WTC11 (cell line): Measurements from ENCODE around the gene THBD. TPM values are rescaled to one million over a fixed set of nuclear protein-coding genes. Genes with fewer than 3 reads are reported as not detected.

Experiments used
- ATAC-seq: fragments of 200-7000 bp; cut with Tn5 transposase; 2 replicates; pipeline ENCODE4 v1.10.0; 2021; ENCODE audit warnings: mild to moderate bottlenecking, moderate library complexity
- CTCF ChIA-PET: fragments of 300-600 bp; sonication (Branson Sonifier 250); formaldehyde crosslinking; loops from one replicate; lab custom pipeline; 2021; ENCODE audit warnings: antibody characterized with exemption; lab: Charles Lee
- POLR2A ChIA-PET: fragments of 350-600 bp; sonication (Branson Sonifier 250); formaldehyde crosslinking; loops from one replicate; lab custom pipeline; 2021; ENCODE audit warnings: antibody characterized with exemption; lab: Charles Lee
- DNase-seq: peaks from one replicate; pipeline ENCODE4 v3.0.0; 2021; ENCODE audit warnings: low spot score
- H3K27ac Mint-ChIP-seq: 2 replicates; pipeline ENCODE4 v1.8.0; 2021; ENCODE audit warnings: mixed read lengths
- H3K27me3 Mint-ChIP-seq: 2 replicates; pipeline ENCODE4 v1.8.0; 2021; ENCODE audit warnings: low read depth, mild to moderate bottlenecking, moderate library complexity, mixed read lengths
- H3K36me3 Mint-ChIP-seq: 2 replicates; pipeline ENCODE4 v1.8.0; 2021; ENCODE audit warnings: mixed read lengths
- H3K4me1 Mint-ChIP-seq: 2 replicates; pipeline ENCODE4 v1.8.0; 2022; ENCODE audit warnings: mixed read lengths
- H3K4me3 Mint-ChIP-seq: 2 replicates; pipeline ENCODE4 v1.8.0; 2021; ENCODE audit warnings: mild to moderate bottlenecking, moderate library complexity, mixed read lengths
- H3K9me3 Mint-ChIP-seq: 2 replicates; pipeline ENCODE4 v1.8.0; 2021; ENCODE audit warnings: mixed read lengths
- AFF4 ChIP-seq: sonication (generic); formaldehyde crosslinking; IDR thresholded peaks from 2 replicates; pipeline ENCODE4 v1.8.1; 2023; ENCODE audit warnings: mild to moderate bottlenecking, missing genetic modification reagents, borderline replicate concordance
- CREM ChIP-seq: sonication (generic); formaldehyde crosslinking; IDR thresholded peaks from 2 replicates; pipeline ENCODE4 v1.8.1; 2022; ENCODE audit warnings: mild to moderate bottlenecking, missing genetic modification reagents, moderate library complexity
- ERG ChIP-seq: fragments of 250-450 bp; sonication (Bioruptor Pico); IDR thresholded peaks from 2 replicates; pipeline ENCODE4 v1.8.0; 2021; ENCODE audit warnings: mild to moderate bottlenecking
- FOXP1 ChIP-seq: sonication (generic); formaldehyde crosslinking; IDR thresholded peaks from 2 replicates; pipeline ENCODE4 v1.8.0; 2022; ENCODE audit warnings: missing genetic modification reagents, mild to moderate bottlenecking, moderate library complexity, borderline replicate concordance
- MXD4 ChIP-seq: fragments of 250-450 bp; sonication (Bioruptor Pico); IDR thresholded peaks from 2 replicates; pipeline ENCODE4 v1.8.0; 2021; ENCODE audit warnings: mild to moderate bottlenecking, moderate library complexity, borderline replicate concordance
- MYBL2 ChIP-seq: sonication (generic); formaldehyde crosslinking; IDR thresholded peaks from 2 replicates; pipeline ENCODE4 v1.8.1; 2023; ENCODE audit warnings: mild to moderate bottlenecking, moderate library complexity, missing genetic modification reagents
- SMAD4 ChIP-seq: sonication (generic); formaldehyde crosslinking; IDR thresholded peaks from 2 replicates; pipeline ENCODE4 v1.8.0; 2022; ENCODE audit warnings: mild to moderate bottlenecking, missing genetic modification reagents
- SOX15 ChIP-seq: fragments of 250-450 bp; sonication (Bioruptor Pico); IDR thresholded peaks from 2 replicates; pipeline ENCODE4 v1.9.0; 2021; ENCODE audit warnings: mild to moderate bottlenecking
- TP53 ChIP-seq: sonication (generic); formaldehyde crosslinking; IDR thresholded peaks from 2 replicates; pipeline ENCODE4 v1.8.1; 2023; ENCODE audit warnings: mild to moderate bottlenecking, missing genetic modification reagents
- ZBTB21 ChIP-seq: sonication (generic); formaldehyde crosslinking; IDR thresholded peaks from 2 replicates; pipeline ENCODE4 v1.8.1; 2023; ENCODE audit warnings: mild to moderate bottlenecking, missing genetic modification reagents, borderline replicate concordance
- ZNF121 ChIP-seq: sonication (generic); formaldehyde crosslinking; IDR thresholded peaks from 2 replicates; pipeline ENCODE4 v1.8.0; 2023; ENCODE audit warnings: missing genetic modification reagents
- ZNF317 ChIP-seq: sonication (generic); formaldehyde crosslinking; IDR thresholded peaks from 2 replicates; pipeline ENCODE4 v1.8.1; 2023; ENCODE audit warnings: low read depth, mild to moderate bottlenecking, moderate library complexity, missing genetic modification reagents, borderline replicate concordance
- total RNA-seq: library from RNA; stranded (reverse); gene quantifications from 3 replicates; pipeline ENCODE4 v1.2.3, GENCODE V29; 2021
- TF ChIP-seq, protein P1 (sequence below): fragments of 200-600 bp; IDR thresholded peaks from 2 replicates; pipeline ENCODE4 v1.8.0; 2022; ENCODE audit warnings: antibody characterized with exemption

Gene THBD
- total RNA-seq, 1 experiment from 2014 or later: 1.0 TPM

GRCh38 chr20:23022849-23023248 is 26.6 kb downstream of the THBD start (continued):
- TF ChIP-seq, protein P1, sequence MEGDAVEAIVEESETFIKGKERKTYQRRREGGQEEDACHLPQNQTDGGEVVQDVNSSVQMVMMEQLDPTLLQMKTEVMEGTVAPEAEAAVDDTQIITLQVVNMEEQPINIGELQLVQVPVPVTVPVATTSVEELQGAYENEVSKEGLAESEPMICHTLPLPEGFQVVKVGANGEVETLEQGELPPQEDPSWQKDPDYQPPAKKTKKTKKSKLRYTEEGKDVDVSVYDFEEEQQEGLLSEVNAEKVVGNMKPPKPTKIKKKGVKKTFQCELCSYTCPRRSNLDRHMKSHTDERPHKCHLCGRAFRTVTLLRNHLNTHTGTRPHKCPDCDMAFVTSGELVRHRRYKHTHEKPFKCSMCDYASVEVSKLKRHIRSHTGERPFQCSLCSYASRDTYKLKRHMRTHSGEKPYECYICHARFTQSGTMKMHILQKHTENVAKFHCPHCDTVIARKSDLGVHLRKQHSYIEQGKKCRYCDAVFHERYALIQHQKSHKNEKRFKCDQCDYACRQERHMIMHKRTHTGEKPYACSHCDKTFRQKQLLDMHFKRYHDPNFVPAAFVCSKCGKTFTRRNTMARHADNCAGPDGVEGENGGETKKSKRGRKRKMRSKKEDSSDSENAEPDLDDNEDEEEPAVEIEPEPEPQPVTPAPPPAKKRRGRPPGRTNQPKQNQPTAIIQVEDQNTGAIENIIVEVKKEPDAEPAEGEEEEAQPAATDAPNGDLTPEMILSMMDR: no peak
- TF ChIP-seq ZBTB21 (CRISPR knock-in tag) (no peak), MYBL2 (CRISPR knock-in tag) (no peak), FOXP1 (CRISPR knock-in tag) (no peak), CREM (CRISPR knock-in tag) (no peak)

- Mint-ChIP-seq H3K4me3 (no peak overlapping the region), H3K27me3 (no peaks in the 10 kb centered on the region), H3K27ac (no peak overlapping the region), H3K36me3 (no peaks in the 10 kb centered on the region), H3K9me3 (no peaks in the 10 kb centered on the region), H3K4me1 (peaks cover 17% of the 10 kb centered on the region)
- POLR2A ChIA-PET: no interaction called here
- CTCF ChIA-PET: no interaction called here
- no peak for ATAC-seq
- DNase-seq: no peak
- TF ChIP-seq SMAD4 (no peak), ZNF317 (CRISPR knock-in tag) (no peak)
These were observed 27.5 kb downstream of the THBD start for GRCh38 chr20:23021951-23022350.

DNA sequence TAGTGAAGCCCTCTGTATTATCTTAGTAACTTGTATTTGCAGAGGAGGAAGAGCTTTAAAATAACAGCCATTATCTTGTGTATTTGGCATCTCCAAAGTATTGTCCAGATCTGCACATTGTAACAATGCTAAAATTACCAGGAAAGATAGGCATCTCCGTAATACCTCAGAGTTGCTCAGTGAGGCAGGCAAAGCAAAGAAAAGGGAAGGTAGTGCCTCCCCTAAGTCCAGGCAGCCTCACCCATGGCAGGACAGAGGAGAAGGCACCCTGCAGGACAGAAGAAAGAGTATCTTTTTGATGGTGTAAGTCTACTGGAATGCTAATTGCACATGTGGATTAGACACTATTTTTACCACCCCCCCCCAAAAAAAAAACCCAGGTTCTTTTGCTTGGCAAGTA is 27.9 kb downstream of the THBD start:
- ATAC-seq (no peak), DNase-seq (no peak)
- peaks cover 17% of the 10 kb centered on the region for H3K4me1 Mint-ChIP-seq
- no peak for TF ChIP-seq AFF4 (CRISPR knock-in tag)
- POLR2A ChIA-PET: no interaction called here
- no peak overlapping the region for H3K4me3 Mint-ChIP-seq
- no peaks in the 10 kb centered on the region for H3K9me3 Mint-ChIP-seq
- H3K27me3 Mint-ChIP-seq: no peaks in the 10 kb centered on the region
- CTCF ChIA-PET: no interaction called here
- H3K36me3 Mint-ChIP-seq: no peaks in the 10 kb centered on the region
- H3K27ac Mint-ChIP-seq: no peak overlapping the region

- CTCF ChIA-PET: interaction anchor here (1.3 kb wide), 1 partner anchor 42 kb away, joined by 5 read pairs; no protein-coding TSS in a partner anchor
- DNase-seq (no peak), ATAC-seq (no peak)
- Mint-ChIP-seq H3K9me3 (no peaks in the 10 kb centered on the region), H3K4me1 (peaks cover 17% of the 10 kb centered on the region), H3K27ac (no peak overlapping the region), H3K36me3 (no peaks in the 10 kb centered on the region), H3K4me3 (no peak overlapping the region)
- POLR2A ChIA-PET: no interaction called here
- TF ChIP-seq SOX15: no peak
- no peak for TF ChIP-seq TP53
- TF ChIP-seq ERG: no peak
- TF ChIP-seq ZNF121: no peak
- TF ChIP-seq MXD4: no peak
- TF ChIP-seq, all 79 proteins: peak for 0
- H3K27me3 Mint-ChIP-seq: no peaks in the 10 kb centered on the region
These were observed 29.0 kb downstream of the THBD start for GRCh38 chr20:23020230-23021018.
